HG02884 (cell line): ENCODE data around the gene LCT.

Experiments
- ATAC-seq: cut with Tn5 transposase; IDR thresholded peaks from one replicate; pipeline ENCODE4 v1.9.1; 2021; ENCODE audit warnings: mild to moderate bottlenecking, moderate library complexity; ENCODE audit not compliant: unreplicated experiment

Gene LCT

DNA sequence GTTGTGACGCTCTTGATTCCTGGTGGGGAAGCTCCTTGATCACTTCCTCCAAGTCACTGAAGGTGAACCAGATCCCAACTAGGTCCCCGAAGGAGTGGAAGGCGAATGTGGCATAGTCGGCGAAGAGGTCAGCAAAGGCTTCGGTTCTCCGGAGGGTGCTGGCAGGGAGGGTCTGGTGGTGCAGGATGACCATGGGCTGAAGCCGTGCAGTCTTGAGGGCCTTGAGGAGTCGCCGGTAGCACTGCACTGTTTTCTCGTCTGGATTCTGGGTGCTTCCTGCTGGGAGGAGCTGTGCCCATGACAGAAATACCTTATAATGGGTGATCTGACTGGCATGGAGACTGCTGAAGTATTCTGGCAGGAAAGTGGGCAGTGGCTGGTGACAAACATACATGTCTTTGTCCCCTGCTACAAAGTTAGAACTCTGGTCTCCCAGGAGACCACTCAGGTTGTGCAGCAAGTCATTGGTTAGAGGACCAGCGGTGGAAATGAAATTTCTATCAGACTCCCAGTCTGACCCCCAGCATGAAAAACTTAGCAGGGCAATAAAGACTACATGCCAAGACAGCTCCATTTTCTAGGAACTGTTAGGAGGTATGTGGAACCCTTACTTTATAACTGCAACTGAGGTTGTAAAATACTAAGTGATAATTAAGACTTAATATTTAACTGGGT lies at the start of gene LCT:
Gene LCT (minus strand): TSS at position 589 of the 675 bp plus-strand sequence. CDS start 15 bp downstream, at position 574.
- ATAC-seq: no peak

GRCh38 chr2:135885709-135886108 lies 48.7 kb upstream of the LCT start:
- peak; percentile 57 for ATAC-seq

GRCh38 chr2:135882415-135882814 lies 45.4 kb upstream of the LCT start:
- no peak for ATAC-seq

- peak; percentile 1 for ATAC-seq
Observed at GRCh38 chr2:135876770-135877169, 39.8 kb upstream of the LCT start.

DNA sequence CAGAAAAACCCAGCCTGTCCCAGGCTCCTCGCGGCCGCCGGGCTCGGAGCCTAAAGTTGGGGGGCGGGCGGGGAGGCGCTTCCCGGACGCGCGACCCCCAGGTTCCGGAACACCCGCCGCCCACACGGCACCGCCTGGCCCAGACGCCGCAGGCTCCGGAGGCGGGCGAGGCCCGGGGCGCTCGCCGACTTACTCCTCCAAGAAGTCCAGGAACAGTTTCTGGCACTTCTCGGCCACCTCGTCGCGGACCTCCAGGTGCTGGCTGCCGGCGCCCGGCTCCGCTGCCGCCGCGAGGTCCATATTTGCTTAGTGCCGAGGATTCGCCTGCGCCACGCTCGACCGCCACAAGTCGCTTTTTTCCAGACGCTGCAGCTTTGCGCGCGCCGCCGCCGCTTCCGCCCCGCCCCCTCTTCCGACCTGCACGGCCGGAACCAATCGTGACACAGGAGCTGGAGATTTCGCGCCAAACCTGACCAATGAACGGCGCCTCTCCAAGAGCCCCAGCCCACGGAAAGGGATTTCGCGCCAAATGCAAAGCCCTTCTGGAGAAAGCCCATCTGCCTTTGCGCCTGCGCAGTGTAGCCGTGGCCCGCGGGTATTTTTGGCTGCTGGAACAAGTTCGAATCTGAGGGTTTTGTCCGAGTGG lies 39.2 kb upstream of the LCT start, which contains the start of gene MCM6:
Gene MCM6 (minus strand): TSS at position 378 of the 646 bp plus-strand sequence. CDS start 78 bp downstream, at position 300.
- ATAC-seq: peak; percentile 88

DNA sequence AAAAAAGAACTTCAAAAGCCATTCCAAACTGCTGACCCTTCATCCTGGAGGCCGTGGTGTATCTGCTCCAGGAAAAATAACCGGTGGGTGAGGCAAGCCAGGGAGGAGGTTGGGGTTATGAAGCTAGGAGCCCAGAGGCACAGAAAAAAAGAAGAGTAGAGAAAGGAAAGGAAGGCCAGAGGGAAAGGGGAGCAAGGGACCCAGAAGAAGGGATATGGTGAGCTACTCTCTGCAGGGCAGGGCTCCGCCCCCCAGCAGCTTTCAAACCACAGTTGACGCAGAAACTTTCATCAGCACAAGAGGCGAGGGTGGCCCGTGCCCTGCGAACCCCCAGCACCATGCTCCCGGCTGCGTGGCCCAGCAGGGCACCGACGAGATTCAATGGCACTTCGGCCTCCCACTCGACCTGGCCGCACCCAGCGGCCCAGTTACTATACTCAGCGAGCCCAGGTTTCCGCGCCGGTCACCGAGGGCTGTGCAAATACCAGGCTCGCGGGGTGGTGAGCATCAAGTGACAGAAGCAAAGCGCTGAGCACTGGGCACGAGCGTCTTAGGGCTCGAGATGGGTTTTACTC lies 38.6 kb upstream of the LCT start:
- peak; percentile 55 for ATAC-seq

DNA sequence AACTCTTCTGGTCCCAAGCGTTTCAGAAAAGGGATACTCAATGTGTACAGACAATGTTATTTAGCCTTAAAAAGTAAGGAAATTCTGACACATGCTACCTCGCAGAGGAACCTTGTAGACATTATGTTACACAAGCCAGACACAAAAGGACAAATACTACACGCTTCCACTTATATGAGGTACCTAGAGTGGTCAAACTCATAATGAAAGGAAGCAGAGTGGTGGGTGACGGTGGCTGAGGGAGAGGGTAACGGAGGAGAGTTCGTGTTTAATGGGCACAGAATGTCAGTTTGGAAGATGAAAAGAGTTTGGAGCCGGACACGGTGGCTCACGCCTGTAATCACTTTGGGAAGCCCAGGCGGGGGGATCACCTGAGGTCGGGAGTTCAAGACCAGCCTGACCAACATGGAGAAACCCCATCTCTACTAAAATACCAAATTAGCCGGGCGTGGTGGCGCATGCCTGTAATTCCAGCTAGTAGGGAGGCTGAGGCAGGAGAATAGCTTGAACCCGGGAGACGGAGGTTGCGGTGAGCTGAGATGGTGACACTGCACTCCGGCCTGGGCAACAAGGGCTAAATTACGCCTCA lies 37.9 kb upstream of the LCT start:
- no peak for ATAC-seq

DNA sequence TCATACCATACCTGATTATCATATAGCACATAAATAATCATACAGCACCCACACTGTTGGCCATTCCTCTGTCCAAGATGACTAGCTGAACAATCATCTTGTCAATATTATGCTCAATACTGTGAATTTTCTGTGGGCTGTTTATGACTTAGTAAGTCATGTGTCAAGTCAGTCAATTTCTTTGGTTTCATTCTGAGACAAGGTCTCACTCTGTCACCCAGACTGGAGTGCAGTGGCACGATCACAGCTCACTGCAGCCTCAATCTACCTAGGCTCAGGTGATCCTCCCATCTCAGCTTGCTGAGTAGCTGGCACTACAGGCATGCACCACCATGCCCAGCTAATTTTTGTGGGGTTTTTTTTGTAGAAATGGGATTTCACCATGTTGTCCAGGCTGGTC lies 33.6 kb upstream of the LCT start:
- ATAC-seq: peak; percentile 85

DNA sequence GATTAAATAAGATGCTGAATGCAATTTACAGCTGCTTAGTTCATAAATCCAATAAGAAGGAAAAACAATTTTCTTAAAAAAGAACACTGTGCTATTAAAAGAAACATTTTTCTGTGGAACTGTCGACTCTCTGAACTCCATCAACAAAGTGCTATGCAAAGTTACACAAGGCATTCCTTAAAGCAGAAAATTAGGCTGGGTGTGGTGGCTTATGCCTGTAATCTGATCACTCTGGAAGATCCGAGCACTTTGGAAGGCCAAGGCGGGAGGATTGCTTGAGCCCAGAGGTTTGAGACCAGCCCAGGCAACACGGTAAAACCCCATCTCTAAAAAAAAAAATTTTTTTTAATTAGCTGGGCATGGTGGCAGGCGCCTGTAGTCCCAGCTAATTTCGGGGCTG lies 26.2 kb upstream of the LCT start:
- ATAC-seq: no peak

GRCh38 chr2:135862718-135863117 lies 25.7 kb upstream of the LCT start:
- ATAC-seq: no peak

DNA sequence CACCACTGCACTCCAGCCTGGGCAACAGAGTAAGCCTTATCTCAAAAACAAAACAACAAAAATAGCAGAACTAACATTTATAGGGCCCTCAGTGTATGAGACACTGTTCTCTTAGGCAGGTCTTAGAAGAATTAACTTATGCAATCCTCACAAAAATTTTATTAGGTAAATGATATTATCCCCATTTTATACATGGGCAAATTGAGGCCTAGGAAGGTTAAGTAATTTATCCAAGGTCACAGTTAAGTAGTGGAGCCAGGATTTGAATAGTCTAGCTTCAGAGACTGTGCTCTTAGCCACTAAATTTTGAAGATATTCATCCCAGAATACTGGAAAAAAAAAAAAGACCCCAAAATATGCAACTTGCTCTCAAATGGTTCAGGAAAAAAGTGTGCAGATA lies 16.4 kb upstream of the LCT start:
- ATAC-seq: no peak

- no peak for ATAC-seq
Observed at GRCh38 chr2:135851858-135852257, 14.9 kb upstream of the LCT start.

DNA sequence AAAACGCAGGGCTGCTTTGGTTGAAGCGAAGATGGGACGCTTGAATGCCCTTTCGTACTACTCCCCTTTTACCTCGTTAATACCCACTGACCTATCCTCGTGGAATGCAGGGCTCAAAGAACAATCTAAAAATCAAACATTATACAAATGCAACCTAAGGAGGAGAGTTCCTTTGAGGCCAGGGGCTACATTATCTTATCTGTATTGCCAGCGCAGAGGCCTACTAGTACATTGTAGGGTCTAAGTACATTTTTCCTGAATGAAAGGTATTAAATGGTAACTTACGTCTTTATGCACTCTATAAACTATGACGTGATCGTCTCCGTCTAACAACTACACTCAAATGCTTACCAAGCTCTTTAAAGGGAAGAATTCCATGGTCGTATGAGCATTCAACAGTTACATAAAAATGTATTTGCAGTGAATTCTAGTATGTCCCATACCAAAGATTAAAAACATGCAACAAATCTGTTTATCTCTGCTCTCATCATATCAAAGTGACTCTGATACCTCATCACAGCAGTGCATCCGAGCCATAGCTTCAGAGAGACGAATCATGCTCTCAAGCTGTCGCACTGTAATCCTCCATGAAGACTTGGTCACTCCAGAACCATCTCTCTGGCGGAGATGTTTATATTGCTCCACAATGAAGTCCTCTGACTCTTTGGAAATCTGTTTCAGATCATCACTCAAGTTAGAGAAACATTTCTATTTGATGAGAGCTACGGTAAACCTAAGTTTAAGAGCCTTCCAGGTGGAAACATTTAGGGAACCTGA lies 14.1 kb upstream of the LCT start:
- ATAC-seq: no peak

DNA sequence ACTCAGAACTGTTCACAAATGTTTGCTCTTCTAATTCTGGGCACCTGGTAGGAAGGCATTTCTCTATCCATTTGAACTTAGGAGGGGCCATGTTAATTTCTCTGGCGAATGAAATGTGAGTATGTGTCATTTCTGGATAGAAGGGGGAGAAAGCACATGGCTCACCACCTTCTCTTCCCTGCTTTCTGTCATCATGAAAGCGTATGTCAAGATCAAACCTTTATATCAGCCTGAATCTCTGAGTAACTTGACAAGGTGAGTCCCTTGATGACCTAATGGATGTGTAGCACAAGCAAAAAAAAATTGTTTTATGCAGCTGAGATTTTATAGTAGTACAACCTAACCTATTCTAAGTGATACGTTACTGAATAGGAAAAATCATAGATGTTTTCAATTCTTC lies 12.1 kb upstream of the LCT start:
- ATAC-seq: no peak

GRCh38 chr2:135845997-135846396 lies 9.0 kb upstream of the LCT start:
- no peak for ATAC-seq

- no peak for ATAC-seq
Observed at GRCh38 chr2:135845257-135845656, 8.3 kb upstream of the LCT start.

- ATAC-seq: no peak
Observed at GRCh38 chr2:135844301-135844895, 7.4 kb upstream of the LCT start.

GRCh38 chr2:135843671-135844070 lies 6.7 kb upstream of the LCT start:
- ATAC-seq: no peak

- ATAC-seq: no peak
Observed at GRCh38 chr2:135840601-135841000, 3.6 kb upstream of the LCT start.

DNA sequence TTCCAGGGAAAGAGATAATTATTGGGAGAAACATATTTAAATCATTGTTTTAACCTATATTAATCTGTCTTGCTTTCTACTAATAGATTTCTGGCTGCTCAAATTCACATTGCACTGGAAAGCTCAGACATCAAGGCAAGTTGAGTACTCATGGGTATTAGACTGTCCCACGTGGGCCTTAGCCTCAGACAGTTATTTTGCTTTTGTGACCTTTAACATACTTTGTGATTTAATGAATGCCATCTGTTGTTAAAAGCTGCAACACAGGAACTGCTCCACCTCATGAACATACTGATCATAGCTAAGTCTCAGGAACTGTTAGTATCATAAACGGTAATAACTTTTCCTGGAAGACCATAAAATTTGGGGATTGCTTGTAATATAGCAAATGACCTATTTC lies 2.7 kb upstream of the LCT start:
- ATAC-seq: no peak

- ATAC-seq: no peak
Observed at GRCh38 chr2:135838502-135838901, 1.5 kb upstream of the LCT start.
